Kidney (tissue), 14 donors: Measurements from ENCODE around the gene ARL9. TPM values are rescaled to one million over a fixed set of nuclear protein-coding genes. Genes with fewer than 3 reads are reported as not detected.

ENCODE experiments used
- DNase-seq, 5 donors: peaks; one replicate each; pipeline ENCODE4 v3.0.0-alpha.2; 2013 to 2020
- FAIRE-seq: peaks from 2 replicates; lab custom pipeline; 2012; peaks lifted over from hg19 to GRCh38; lab: Jason Lieb, UNC
- H3K27ac ChIP-seq, 2 donors: one replicate each; pipeline ENCODE4 v1.7.0; 2013; ENCODE audit warnings: low read depth in 2 of 2, low read length in 2 of 2, inconsistent platforms in 1 of 2
- H3K27me3 ChIP-seq: one replicate; pipeline ENCODE4 v1.7.1; 2013; ENCODE audit warnings: low read length, inconsistent platforms; ENCODE audit not compliant: control insufficient read depth, insufficient read depth
- H3K36me3 ChIP-seq, 3 donors: one replicate each; pipeline versions ENCODE4 v1.7.0 to v1.7.1; 2013; ENCODE audit warnings: low read length in 3 of 3, control low read depth in 1 of 3, inconsistent platforms in 1 of 3; ENCODE audit not compliant: insufficient read depth in 3 of 3, control insufficient read depth in 2 of 3
- H3K4me1 ChIP-seq, 3 donors: one replicate each; pipeline versions ENCODE4 v1.7.0 to v1.7.1; 2013; ENCODE audit warnings: low read length in 3 of 3, inconsistent platforms in 1 of 3, low read depth in 1 of 3; ENCODE audit not compliant: control insufficient read depth in 2 of 3, insufficient read depth in 2 of 3
- H3K4me3 ChIP-seq, 3 donors: one replicate each; pipeline versions ENCODE4 v1.7.0 to v1.8.1; 2013; ENCODE audit warnings: low read length in 3 of 3, control low read depth in 1 of 3, inconsistent platforms in 1 of 3
- H3K9ac ChIP-seq, 3 donors: one replicate each; pipeline versions ENCODE4 v1.7.0 to v1.7.1; 2013; ENCODE audit warnings: low read length in 3 of 3, control low read depth in 1 of 3, inconsistent platforms in 1 of 3
- H3K9me3 ChIP-seq, 3 donors: one replicate each; pipeline versions ENCODE4 v1.7.0 to v1.7.1; 2013; ENCODE audit warnings: low read length in 3 of 3, control low read depth in 1 of 3, inconsistent platforms in 1 of 3; ENCODE audit not compliant: control insufficient read depth in 2 of 3, insufficient read depth in 1 of 3
- intact Hi-C: fragments of 100-400 bp; cut with DNase I; formaldehyde crosslinking; loops from one replicate; pipeline ENCODE4 v1.11.1; 2022
- polyA plus RNA-seq: library from polyadenylated mRNA; stranded (reverse); fragments of 350-450 nt; fragmentation: Illumina TruSeq; extraction: RNeasy Lipid Tissue Mini Kit (QIAGEN cat#74804); gene quantifications from one replicate; pipeline ENCODE4 v1.2.3, GENCODE V29; 2014; ENCODE audit warnings: low read depth, low replicate concordance; ENCODE audit not compliant: insufficient read depth
- total RNA-seq: library from RNA; stranded (reverse); fragmentation: NEBNext Ultra II Directional; extraction: Animal tissue kit (Norgen Biotek cat#: 25700); gene quantifications from one replicate; pipeline ENCODE4 v1.2.1, GENCODE V29; 2021
- TF ChIP-seq, protein P1 (sequence below): IDR thresholded peaks from 3 replicates; pipeline ENCODE4 v1.5.1; 2012; ENCODE audit warnings: mild to moderate bottlenecking, moderate library complexity, borderline replicate concordance; ENCODE audit not compliant: insufficient read depth; ENCODE audit errors: extremely low read depth
- donor health status: control.
- donor health status: control.
- donor health status: control.
- donor health status: control.
- donor health status: control.
- donor health status: DM: yes; HTN: yes; CAD: no.
- donor health status: Normal renal cell carcinoma (clear cell type).

Gene ARL9
- total and polyA plus RNA-seq, 2 donors from 2014 or later, result 0.19 to 0.26 TPM

DNA sequence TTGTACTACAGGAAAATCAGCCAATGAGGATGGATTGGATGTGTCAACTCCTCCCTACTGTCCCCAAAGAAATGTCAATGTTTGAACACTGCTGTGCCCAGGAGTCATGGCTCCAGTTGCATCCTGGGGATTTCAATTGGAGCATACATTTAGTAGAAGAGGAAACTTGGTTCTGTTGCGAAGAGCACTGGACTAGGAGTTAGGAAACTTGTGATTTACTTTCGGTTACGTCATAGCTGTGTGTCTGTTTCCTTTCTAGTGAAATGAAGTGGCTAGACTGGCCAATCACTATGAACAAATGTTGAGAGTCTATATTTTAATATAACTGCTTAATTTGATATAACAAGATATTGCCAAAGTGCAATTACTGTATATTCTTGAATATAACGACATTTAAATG is 35.2 kb downstream of the ARL9 start:
- Histone ChIP-seq H3K4me3 (no peak overlapping the region), H3K4me1 (peaks cover 0 to 4% (median 0%) of the 10 kb centered on the region in 3 donors), H3K27ac (no peak overlapping the region), H3K9me3 (no peaks in the 10 kb centered on the region), H3K9ac (no peak overlapping the region), H3K27me3 (no peaks in the 10 kb centered on the region), H3K36me3 (no peaks in the 10 kb centered on the region)
- DNase-seq (no peak), FAIRE-seq (no peak)
- intact Hi-C loops, result no loop called here
- TF ChIP-seq, protein P1, sequence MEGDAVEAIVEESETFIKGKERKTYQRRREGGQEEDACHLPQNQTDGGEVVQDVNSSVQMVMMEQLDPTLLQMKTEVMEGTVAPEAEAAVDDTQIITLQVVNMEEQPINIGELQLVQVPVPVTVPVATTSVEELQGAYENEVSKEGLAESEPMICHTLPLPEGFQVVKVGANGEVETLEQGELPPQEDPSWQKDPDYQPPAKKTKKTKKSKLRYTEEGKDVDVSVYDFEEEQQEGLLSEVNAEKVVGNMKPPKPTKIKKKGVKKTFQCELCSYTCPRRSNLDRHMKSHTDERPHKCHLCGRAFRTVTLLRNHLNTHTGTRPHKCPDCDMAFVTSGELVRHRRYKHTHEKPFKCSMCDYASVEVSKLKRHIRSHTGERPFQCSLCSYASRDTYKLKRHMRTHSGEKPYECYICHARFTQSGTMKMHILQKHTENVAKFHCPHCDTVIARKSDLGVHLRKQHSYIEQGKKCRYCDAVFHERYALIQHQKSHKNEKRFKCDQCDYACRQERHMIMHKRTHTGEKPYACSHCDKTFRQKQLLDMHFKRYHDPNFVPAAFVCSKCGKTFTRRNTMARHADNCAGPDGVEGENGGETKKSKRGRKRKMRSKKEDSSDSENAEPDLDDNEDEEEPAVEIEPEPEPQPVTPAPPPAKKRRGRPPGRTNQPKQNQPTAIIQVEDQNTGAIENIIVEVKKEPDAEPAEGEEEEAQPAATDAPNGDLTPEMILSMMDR, result no peak

DNA sequence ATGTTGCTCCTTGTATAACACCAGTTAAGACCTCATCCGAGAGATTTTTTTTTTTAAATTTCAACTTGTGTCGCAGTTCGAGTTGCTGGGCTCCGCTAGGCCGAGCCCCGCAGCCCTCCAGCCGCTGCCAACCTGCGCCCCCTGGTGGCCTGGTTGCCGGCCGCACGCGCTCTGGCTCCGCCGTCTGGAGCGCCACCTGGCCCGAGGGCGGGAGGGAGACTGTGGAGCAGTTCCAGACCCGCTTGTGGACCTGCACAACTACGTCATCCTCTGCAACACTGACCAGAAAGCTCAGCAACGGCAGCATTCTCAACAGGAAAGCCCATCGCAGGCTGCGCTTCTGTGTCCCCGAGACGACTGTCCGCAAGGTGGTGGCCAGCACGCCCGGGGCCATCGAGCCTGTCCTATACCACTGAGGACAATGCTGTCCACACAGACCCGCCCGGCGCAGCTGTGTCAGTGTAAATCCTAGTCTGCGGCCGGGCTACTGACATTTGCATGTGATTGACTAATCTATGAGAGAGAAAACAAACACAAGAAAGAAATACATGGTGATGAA is 39.1 kb downstream of the ARL9 start:
- no peak overlapping the region for H3K27ac ChIP-seq
- FAIRE-seq, result no peak
- peaks cover 0 to 4% (median 0%) of the 10 kb centered on the region in 3 donors for H3K4me1 ChIP-seq
- TF ChIP-seq, protein P1, result peak; percentile 97
- peak; percentile 91 to 93 (median 92) for DNase-seq
- intact Hi-C loops, result no loop called here
- peak overlapping the region in 2 of 3 donors; percentile 17 to 51 for H3K9ac ChIP-seq
- no peaks in the 10 kb centered on the region for H3K9me3 ChIP-seq
- H3K27me3 ChIP-seq, result no peaks in the 10 kb centered on the region
- H3K4me3 ChIP-seq, result peak overlapping the region; percentile 54 to 62 (median 59)
- H3K36me3 ChIP-seq, result no peaks in the 10 kb centered on the region

DNA sequence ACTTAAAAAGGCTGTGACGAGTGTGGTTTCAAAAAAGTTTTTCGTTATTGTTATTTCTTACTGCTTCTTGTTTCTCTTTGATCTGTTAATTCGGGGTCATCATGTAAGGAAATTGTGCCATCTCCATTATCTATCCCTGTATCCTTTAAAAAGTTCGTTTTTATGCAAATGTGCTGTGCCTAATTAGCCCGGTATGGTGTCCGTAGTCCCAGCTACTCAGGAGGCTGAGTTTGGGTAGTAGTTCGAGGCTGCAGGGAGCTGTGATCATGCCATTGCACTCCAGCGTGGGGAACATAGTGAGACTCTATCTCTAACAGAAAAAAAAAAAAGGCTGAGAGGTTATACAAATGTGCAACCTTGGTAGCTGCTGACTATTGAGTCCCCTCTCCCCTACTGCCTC is 45.1 kb downstream of the ARL9 start:
- no peak overlapping the region for H3K27ac ChIP-seq
- no peak overlapping the region for H3K4me3 ChIP-seq
- no peaks in the 10 kb centered on the region for H3K36me3 ChIP-seq
- FAIRE-seq (no peak), DNase-seq (no peak)
- intact Hi-C loops, result no loop called here
- H3K4me1 ChIP-seq, result no peaks in the 10 kb centered on the region
- H3K27me3 ChIP-seq, result no peaks in the 10 kb centered on the region
- TF ChIP-seq, protein P1, result no peak
- no peak overlapping the region for H3K9ac ChIP-seq
- no peaks in the 10 kb centered on the region for H3K9me3 ChIP-seq

DNA sequence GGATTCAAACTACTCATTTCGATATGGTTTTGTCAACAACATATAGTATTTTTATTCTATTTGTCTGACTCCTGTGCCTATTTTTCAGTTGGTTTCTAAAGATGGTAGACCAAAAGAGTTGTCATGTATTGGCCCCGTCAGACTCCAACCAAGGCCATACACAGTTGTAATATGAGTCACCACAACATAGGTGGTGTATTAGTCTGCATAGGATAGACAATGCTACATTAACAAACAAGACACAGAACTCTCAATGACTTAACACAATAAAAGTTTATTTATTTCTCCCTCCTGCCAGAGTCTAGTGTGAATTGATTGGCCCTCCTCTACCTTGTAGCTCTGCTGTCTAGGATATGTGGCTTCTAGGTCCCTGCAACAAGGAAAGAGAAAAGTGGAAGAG is 45.9 kb downstream of the ARL9 start:
- no peak overlapping the region for H3K27ac ChIP-seq
- no peak overlapping the region for H3K9ac ChIP-seq
- H3K4me3 ChIP-seq, result no peak overlapping the region
- FAIRE-seq (no peak), DNase-seq (no peak)
- H3K36me3 ChIP-seq, result no peaks in the 10 kb centered on the region
- intact Hi-C loops, result no loop called here
- H3K9me3 ChIP-seq, result no peaks in the 10 kb centered on the region
- TF ChIP-seq, protein P1, result no peak
- H3K27me3 ChIP-seq, result no peaks in the 10 kb centered on the region
- H3K4me1 ChIP-seq, result no peaks in the 10 kb centered on the region
